GM19463 (cell line): ENCODE measurements around the gene HENMT1.
A peak's percentile ranks its signal among the peaks of the same experiment; 100 is the strongest.
"Not testable (repeated sequence)": the region's sequence is repeated elsewhere in the genome, so short reads cannot be mapped to it uniquely, and the experiment has no call there.

ENCODE experiments used
- ATAC-seq: cut with Tn5 transposase; IDR thresholded peaks from one replicate; pipeline ENCODE4 v1.9.1; 2021; ENCODE audit warnings: mild to moderate bottlenecking, moderate library complexity; ENCODE audit not compliant: unreplicated experiment

The HENMT1 gene

DNA sequence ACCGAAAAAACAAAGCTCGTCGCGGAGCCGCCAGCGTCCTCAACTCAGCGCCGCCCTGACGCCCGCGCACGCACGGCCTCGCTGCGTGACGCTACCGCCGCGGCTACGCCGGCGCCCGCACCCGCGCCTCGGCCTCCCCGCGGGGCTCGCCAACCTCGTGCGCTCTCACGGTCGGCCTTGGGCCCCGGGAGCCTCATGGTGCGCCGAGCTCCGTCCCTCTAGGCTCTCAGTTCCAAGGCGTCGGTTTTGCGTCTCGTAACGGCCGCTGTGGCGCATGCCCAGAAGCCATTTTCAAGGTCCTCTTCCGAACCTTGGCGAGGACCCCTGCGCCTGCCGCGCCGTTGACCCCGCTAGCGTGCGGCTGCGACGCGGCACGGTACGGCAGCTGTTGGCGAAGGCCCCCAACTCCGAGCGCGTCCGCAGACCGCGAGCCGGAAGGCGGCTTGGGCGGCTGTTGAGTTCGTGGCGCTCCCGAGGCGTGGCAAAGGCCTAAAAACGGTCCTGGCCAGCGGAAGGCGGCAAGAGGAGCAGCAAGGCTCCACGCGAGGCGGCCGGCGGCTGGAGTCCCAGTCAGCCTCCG lies at the start of gene HENMT1:
Gene HENMT1, minus strand, starts transcription at position 64 of the 580 bp plus-strand sequence. CDS start 1,209 bp downstream, outside the sequence.
- peak; percentile 90 for ATAC-seq

DNA sequence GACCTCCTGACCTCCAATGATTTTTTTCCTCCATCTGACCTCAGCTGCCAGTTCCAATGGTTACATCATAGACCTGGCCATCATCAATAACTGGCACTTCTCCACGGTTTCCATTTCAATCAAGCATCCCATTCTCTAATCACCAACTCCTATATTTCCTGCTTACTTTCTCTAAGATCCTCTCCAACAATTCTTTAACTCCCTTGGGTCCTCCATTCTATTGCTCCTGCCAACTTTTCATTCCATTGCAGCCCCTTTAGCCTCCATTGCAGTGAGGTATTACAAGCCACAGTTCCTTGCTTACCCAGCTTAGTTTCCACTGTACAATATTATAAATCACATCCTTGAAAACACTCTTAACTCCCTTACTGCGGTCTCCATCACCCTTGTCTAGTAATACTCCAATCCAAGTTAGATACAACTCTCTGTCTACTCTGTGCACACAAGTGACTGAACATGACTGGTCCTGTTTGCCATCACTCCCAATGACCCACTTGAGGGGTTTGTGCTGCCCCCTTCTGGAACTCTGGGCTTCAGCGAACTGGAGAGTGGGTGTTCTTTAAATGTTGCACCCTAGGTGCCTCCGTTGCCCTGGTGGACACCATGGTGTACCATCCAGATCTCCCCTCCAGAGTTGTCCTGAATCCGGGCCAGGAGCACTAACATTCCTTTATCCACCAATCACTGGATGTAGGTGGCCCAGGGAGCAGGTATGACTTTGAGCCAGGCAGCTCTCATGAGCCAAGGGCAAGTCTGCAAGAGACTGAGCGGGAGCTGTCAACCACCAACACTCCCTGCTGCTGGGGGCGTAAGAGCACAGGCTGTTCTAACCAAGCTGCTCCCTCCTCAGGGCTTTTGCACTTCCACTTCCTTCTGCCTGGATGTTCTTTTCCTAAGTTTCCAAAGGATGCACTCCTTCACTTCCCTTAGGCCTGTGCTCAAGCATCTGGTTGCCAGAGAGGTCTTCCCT lies 48.1 kb upstream of the HENMT1 start:
- no peak for ATAC-seq

DNA sequence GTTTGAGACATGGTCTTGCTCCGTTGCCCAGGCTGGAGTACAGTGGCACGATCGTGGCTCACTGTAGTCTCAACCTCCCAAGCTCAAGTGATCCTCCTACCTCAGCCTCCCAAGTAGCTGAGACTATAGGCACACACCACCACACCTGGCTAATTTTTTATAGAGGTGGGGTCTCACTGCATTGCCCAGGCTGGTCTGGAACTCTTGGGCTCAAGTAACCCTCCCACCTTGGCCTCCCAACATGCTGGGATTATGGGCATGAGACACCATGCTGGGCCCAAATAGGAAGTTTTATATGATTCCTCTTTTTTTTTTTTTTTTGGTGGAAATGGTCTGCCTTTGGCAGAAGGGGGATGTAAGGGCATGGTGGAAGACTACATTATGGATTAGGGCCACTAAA lies 45.8 kb upstream of the HENMT1 start:
- ATAC-seq: no peak

DNA sequence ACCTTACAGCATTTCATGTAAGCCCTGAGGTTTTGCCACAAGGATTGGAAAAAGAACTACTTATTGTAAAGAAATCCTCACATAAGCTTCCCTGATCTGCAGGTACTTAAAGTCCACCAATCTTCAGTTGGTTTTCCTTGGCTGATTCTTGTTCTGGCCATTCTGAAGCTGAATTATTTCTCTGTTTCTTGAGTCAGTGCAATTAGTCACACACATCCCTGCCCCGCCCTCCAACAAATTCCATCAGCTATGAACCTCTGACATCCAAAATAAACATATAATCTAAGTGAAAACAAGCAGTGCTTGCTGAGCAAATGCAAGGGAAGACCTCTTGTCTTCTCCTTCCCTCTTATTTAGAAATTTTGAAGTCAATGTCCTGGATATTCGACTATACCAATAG lies 43.6 kb upstream of the HENMT1 start:
- ATAC-seq: no peak

- ATAC-seq: no peak
These were observed 43.0 kb upstream of the HENMT1 start for GRCh38 chr1:108703939-108704338.

DNA sequence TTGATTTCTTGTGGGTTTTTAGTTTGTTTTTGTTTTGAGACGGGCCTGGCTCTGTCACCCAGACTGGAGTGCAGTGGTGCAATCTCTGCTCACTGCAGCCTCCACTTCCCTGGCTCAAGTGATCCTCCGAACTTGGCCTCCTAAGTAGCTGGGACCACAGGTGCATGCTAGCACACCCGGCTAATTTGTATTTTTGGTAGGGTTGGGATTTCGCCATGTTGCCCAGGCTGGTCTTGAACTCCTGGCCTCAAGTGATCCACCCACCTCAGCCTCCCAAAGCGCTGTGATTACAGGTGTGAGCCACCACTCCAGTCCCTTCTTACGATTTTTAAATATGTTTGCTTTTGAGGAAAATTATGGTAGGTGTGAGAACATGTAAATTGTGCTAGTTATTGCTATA lies 41.2 kb upstream of the HENMT1 start:
- not testable (repeated sequence) for ATAC-seq

GRCh38 chr1:108701176-108701849 lies 40.4 kb upstream of the HENMT1 start:
- no peak for ATAC-seq

GRCh38 chr1:108699375-108700332 lies 38.8 kb upstream of the HENMT1 start:
- no peak for ATAC-seq

- no peak for ATAC-seq
These were observed 34.6 kb upstream of the HENMT1 start for GRCh38 chr1:108695535-108695934.

DNA sequence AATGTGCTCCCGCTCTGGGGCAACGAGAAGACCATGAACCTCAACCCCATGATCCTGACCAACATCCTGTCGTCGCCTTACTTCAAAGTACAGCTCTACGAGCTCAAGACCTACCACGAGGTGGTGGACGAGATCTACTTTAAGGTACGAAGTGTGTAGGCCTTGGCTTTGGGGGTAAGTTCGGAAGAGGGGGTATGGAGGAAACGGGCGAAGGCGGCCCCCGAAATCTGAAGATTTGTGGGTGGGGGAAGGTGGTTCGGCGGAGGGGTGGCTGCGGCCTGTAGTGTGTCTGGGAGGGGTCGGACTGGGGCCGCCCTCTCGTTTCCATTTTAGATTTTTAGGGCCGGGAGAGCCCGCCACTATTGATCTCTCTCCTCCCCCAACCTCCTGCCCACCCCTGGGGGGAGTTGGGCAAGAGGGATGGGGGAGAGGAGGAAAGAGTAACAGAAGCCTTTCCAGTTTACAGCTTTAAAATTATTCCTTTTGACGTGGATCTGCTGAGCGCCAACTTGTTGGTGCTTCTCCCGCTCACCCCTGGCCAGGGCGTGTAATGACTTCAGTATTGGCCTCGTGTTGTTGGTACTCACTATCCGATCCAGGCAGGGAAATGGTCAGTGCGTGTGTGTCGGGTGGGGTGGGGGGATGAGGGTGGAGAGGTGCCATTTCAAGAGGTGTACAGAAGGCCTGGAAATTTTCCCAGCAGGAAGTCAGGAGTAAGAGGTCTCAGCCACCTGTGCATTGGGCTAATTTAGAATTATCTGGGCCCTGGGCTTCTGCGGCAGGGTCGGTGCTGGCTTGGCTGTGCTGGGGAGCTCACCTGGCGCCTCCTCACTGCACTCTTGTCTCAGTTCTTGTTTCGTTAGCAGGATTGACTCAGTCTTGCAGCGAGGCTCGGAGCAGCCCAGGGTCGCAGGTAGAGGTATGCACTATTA lies 32.1 kb upstream of the HENMT1 start:
- peak; percentile 50 for ATAC-seq

GRCh38 chr1:108691942-108692723 lies 31.2 kb upstream of the HENMT1 start, which contains the start of gene PRPF38B:
TSS of gene PRPF38B (plus strand) at chr1:108692310. CDS start at chr1:108692592, 282 bp downstream.
- ATAC-seq: peak; percentile 91

GRCh38 chr1:108691128-108691941 lies 30.4 kb upstream of the HENMT1 start:
- no peak for ATAC-seq

- no peak for ATAC-seq
These were observed 25.9 kb upstream of the HENMT1 start for GRCh38 chr1:108686614-108687313.

- no peak for ATAC-seq
These were observed 24.6 kb upstream of the HENMT1 start for GRCh38 chr1:108685529-108685928.

DNA sequence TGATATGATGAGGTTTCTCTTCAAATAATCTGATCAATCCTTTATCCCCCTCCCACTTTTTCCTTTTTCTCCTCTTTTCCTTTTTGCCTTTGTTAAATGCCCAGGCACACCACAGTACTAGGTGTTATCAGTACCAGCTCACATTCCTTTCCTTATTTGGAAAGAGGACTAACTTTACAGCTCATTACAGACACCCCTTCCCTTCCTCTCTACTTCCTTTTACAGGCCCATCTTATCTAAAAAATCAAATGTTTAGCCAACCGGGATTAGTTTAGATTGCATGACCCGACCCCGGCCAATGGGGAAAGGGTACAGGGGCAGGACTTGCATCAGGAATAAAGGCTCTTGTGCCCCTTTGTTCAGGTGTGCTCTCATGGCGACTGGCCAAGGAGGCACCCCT lies 20.8 kb upstream of the HENMT1 start:
- ATAC-seq: not testable (repeated sequence)

DNA sequence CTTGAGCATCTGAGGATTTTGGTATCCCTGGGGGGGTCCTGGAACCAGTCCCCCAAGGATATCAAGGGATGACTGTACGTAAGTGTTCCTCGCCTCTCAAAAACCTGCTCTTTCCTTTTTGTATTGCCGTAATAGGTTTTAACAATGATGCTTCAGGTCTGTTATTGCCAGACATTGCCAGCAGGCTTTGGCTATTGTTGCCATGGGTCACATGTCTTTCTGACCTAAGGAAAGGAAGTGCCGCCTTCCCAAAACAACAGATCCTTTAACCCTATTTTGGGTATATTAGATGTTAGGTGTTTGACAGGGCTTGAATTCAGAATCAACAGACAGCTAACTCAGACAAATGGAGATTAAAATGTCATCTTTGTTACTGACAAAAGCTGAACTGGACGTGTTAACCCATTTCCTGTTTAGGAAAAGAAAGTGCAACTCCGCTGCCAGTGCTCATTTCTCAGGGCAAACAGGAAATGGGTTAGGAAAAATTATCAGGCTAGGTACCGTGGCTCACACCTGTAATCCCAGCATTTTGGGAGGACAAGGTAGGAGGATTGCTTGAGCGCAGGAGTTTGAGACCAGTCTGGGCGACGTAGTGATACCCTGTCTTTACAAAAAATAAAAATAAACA lies 18.8 kb upstream of the HENMT1 start:
- no peak for ATAC-seq

DNA sequence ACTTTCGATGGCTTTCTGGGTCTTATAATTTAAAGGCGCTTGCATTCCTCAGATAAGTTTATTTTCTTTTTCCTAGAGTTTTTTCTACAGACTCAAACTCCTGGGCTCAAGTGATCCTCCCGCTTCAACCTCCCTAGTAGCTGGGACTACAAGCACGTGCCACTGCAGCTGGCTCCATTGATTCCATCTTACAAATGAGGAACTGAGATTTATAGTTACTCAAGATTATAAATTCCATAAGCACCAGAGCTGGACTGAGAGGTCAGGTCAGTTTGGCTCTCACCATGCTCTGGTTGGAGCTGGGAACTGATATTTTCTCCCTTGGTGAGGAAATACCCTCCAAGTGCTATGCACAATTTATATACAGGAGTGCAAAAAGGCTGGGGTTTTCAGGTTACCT lies 17.8 kb upstream of the HENMT1 start:
- ATAC-seq: no peak
